Activated B cell treated with CpG ODN at 0.5 μM for 24 hours (primary cell): ENCODE results near the gene LGALS3. TPM values are rescaled to one million over a fixed set of nuclear protein-coding genes. Genes with fewer than 3 reads are reported as not detected.

ENCODE experiments used
- ATAC-seq: fragments of 200-7000 bp; cut with Tn5 transposase; one replicate; pipeline ENCODE4 v1.10.0; 2021; ENCODE audit warnings: low read depth, mild to moderate bottlenecking, moderate library complexity
- CTCF ChIA-PET: fragments of 350-600 bp; sonication (Branson Sonifier 250); formaldehyde crosslinking; loops from one replicate; lab custom pipeline; 2021; ENCODE audit warnings: antibody characterized with exemption; lab: Charles Lee
- POLR2A ChIA-PET: fragments of 350-600 bp; sonication (Branson Sonifier 250); formaldehyde crosslinking; loops from one replicate; lab custom pipeline; 2021; ENCODE audit warnings: antibody characterized with exemption; lab: Charles Lee
- DNase-seq: peaks from one replicate; pipeline ENCODE4 v3.0.0; 2022
- H3K27ac Mint-ChIP-seq: one replicate; pipeline ENCODE4 v1.8.0; 2020; ENCODE audit warnings: mixed read lengths
- H3K27me3 Mint-ChIP-seq: one replicate; pipeline ENCODE4 v1.8.0; 2021; ENCODE audit warnings: mixed read lengths
- H3K36me3 Mint-ChIP-seq: one replicate; pipeline ENCODE4 v1.8.0; 2021; ENCODE audit warnings: low read depth, mixed read lengths
- H3K4me1 Mint-ChIP-seq: one replicate; pipeline ENCODE4 v1.8.0; 2021; ENCODE audit warnings: mixed read lengths
- H3K4me3 Mint-ChIP-seq: one replicate; pipeline ENCODE4 v1.8.0; 2020; ENCODE audit warnings: mild to moderate bottlenecking, mixed read lengths
- H3K9me3 Mint-ChIP-seq: one replicate; pipeline ENCODE4 v1.8.0; 2020; ENCODE audit warnings: mixed read lengths
- intact Hi-C: fragments of 100-400 bp; cut with micrococcal nuclease; formaldehyde crosslinking; loops from one replicate; pipeline ENCODE4 v1.15.1; 2024
- total RNA-seq: library from RNA; stranded (reverse); gene quantifications from 2 replicates; pipeline ENCODE4 v1.2.3, GENCODE V29; 2022
- TF ChIP-seq, protein P1 (sequence below): fragments of 200-600 bp; IDR thresholded peaks from one replicate; pipeline ENCODE4 v1.8.0; 2022; ENCODE audit warnings: antibody characterized with exemption, mild to moderate bottlenecking

The LGALS3 gene
- total RNA-seq, 1 donor from 2014 or later, result 199 TPM

DNA sequence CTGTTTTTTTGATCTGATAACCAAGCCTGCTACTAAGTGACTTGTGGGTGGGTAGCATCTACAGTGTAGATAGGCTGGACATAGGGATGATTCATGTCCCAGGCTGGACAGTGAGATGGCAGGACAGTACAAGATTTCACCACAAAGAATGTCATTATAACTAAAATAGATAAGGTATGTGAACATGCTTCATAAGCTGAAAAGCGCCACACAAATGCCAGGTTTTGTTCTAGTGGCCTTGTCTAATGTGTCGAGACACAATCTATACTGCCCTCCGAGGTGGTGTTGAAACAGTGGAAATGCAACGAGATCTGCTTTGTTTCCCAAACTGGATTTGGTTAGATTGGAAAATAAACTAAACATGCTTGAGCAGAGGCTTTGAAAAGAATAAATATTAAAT is 4.4 kb downstream of the LGALS3 start:
- ChIA-PET CTCF (no interaction called here), POLR2A (no interaction called here)
- Mint-ChIP-seq H3K9me3 (no peaks in the 10 kb centered on the region), H3K27me3 (peaks cover 2% of the 10 kb centered on the region), H3K4me1 (peaks cover 23% of the 10 kb centered on the region), H3K27ac (no peak overlapping the region), H3K36me3 (peaks cover 46% of the 10 kb centered on the region), H3K4me3 (no peak overlapping the region)
- ATAC-seq (no peak), DNase-seq (no peak)
- intact Hi-C loops, result no loop called here
- TF ChIP-seq, protein P1, sequence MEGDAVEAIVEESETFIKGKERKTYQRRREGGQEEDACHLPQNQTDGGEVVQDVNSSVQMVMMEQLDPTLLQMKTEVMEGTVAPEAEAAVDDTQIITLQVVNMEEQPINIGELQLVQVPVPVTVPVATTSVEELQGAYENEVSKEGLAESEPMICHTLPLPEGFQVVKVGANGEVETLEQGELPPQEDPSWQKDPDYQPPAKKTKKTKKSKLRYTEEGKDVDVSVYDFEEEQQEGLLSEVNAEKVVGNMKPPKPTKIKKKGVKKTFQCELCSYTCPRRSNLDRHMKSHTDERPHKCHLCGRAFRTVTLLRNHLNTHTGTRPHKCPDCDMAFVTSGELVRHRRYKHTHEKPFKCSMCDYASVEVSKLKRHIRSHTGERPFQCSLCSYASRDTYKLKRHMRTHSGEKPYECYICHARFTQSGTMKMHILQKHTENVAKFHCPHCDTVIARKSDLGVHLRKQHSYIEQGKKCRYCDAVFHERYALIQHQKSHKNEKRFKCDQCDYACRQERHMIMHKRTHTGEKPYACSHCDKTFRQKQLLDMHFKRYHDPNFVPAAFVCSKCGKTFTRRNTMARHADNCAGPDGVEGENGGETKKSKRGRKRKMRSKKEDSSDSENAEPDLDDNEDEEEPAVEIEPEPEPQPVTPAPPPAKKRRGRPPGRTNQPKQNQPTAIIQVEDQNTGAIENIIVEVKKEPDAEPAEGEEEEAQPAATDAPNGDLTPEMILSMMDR, result no peak

DNA sequence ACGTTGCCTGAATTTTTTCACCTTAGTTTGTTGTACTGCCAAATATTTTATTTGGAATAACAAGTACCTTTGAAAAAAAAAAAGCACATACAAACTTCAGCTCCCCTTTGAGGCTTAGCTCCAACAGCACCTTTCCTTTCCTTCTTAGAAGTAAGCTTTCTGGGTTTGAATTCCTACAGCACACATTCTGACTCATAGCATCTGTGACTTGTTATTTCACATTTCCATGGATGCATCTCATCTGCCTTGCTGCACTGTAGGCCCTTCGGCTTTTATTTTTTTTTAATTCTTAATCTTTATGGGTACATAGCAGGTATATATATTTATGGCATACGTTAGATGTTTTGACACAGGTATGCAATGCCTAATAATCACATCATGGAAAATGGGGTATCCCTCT is 7.2 kb downstream of the LGALS3 start:
- CTCF ChIA-PET, result no interaction called here
- Mint-ChIP-seq H3K4me1 (peaks cover 10% of the 10 kb centered on the region), H3K4me3 (no peak overlapping the region), H3K9me3 (no peaks in the 10 kb centered on the region), H3K27me3 (no peaks in the 10 kb centered on the region), H3K36me3 (peaks cover 64% of the 10 kb centered on the region), H3K27ac (no peak overlapping the region)
- DNase-seq, result no peak
- intact Hi-C loops, result no loop called here
- ATAC-seq, result no peak
- TF ChIP-seq, protein P1, result no peak
- POLR2A ChIA-PET, result no interaction called here

DNA sequence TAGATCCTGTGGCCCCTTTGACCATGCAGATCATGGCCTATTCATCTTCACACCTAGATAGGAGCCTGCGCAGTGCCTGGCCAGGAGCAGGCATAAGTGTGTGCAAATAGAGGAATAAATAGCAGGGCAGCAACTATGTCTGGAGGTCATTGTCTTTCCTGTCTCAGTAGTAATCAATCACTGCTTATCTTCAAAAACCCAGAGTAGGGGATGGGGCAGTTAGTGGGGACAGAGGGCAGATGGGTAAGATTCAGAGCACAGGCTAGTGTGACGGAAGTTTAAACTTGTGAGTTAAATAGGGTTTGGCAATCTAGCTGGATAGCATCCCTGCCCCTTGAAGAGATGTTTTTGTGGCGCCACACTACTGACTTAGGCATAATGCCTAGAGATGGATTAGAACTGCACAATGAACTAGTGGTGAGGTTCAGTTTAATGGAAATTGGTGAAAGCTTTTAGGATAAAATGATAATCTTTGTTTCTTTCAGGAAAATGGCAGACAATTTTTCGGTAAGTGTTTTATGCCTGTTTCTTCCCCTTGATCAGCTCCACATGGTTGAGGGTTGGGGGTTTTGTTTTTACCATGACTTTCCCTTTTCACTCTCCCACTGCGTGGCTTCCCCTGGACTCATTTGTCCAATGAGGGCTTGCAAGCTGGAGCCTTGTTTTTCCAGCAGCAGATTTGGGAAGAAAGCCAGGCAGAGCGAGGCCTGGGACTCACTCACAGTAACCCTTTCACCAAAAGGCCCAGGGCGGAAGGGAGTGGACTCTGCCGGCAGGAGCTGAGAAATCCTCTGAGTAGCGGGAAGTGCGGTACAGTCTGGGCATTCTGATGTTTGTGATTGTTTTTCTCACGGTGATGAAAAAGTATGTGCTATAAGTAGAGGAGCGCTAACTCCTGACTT is 8.1 kb downstream of the LGALS3 start:
- peaks cover 2% of the 10 kb centered on the region for H3K4me1 Mint-ChIP-seq
- ChIA-PET CTCF (no interaction called here), POLR2A (interaction anchor here (1.5 kb wide), 1 partner anchor 8 kb away, joined by 5 read pairs; no protein-coding TSS in a partner anchor)
- ATAC-seq (no peak), DNase-seq (no peak)
- no peak overlapping the region for H3K4me3 Mint-ChIP-seq
- TF ChIP-seq, protein P1, result no peak
- intact Hi-C loops, result no loop called here
- no peaks in the 10 kb centered on the region for H3K27me3 Mint-ChIP-seq
- H3K9me3 Mint-ChIP-seq, result no peaks in the 10 kb centered on the region
- peaks cover 66% of the 10 kb centered on the region for H3K36me3 Mint-ChIP-seq
- H3K27ac Mint-ChIP-seq, result no peak overlapping the region

DNA sequence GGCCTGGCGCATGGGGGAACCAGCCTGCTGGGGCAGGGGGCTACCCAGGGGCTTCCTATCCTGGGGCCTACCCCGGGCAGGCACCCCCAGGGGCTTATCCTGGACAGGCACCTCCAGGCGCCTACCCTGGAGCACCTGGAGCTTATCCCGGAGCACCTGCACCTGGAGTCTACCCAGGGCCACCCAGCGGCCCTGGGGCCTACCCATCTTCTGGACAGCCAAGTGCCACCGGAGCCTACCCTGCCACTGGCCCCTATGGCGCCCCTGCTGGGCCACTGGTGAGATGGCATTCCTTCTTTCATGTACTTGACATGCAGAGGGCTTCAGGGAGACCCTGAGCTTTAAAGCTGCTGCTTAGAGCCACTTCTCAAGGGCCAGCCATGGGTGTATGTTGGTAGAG is 9.0 kb downstream of the LGALS3 start:
- no peaks in the 10 kb centered on the region for H3K27me3 Mint-ChIP-seq
- no peak for ATAC-seq
- no peak for DNase-seq
- peaks cover 2% of the 10 kb centered on the region for H3K4me1 Mint-ChIP-seq
- intact Hi-C loops, result no loop called here
- peaks cover 71% of the 10 kb centered on the region for H3K36me3 Mint-ChIP-seq
- H3K27ac Mint-ChIP-seq, result no peak overlapping the region
- POLR2A ChIA-PET, result interaction anchor here (0.6 to 1.5 kb wide), 2 partner anchors 8 to 160 kb away, joined by 4 to 5 read pairs; no protein-coding TSS in a partner anchor
- H3K9me3 Mint-ChIP-seq, result no peaks in the 10 kb centered on the region
- no peak overlapping the region for H3K4me3 Mint-ChIP-seq
- CTCF ChIA-PET, result no interaction called here
- TF ChIP-seq, protein P1, result no peak

DNA sequence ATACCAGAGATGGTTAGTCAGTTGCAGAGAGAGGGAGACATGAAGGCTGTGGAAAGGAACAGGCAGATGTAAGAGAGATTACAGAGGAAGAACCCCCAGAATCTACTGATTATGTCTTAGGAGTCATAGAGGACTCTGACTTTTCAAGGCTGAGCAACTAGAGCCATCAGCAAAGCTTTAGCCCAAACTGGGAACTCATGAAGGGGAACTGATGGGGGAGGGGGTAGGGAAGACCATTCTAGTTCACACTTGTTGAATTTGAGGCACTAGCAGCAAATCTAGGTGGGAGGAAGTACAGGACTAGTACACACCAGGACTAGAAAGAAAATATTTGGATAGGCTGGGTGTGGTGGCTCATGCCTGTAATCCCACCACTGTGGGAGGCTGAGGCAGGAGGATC is 10.1 kb downstream of the LGALS3 start:
- H3K27ac Mint-ChIP-seq, result no peak overlapping the region
- DNase-seq (no peak), ATAC-seq (no peak)
- no peaks in the 10 kb centered on the region for H3K9me3 Mint-ChIP-seq
- H3K4me1 Mint-ChIP-seq, result no peaks in the 10 kb centered on the region
- ChIA-PET CTCF (interaction anchor here (0.6 kb wide), 1 partner anchor 24 kb away, joined by 7 read pairs; no protein-coding TSS in a partner anchor), POLR2A (no interaction called here)
- H3K4me3 Mint-ChIP-seq, result no peak overlapping the region
- no peaks in the 10 kb centered on the region for H3K27me3 Mint-ChIP-seq
- TF ChIP-seq, protein P1, result no peak
- H3K36me3 Mint-ChIP-seq, result peaks cover 73% of the 10 kb centered on the region
- intact Hi-C loops, result no loop called here
